Uterus (tissue), 2 donors: ENCODE results near the gene MRC2.

Experiments
- POLR2A ChIP-seq, 2 donors: fragments of 450-650 bp; IDR thresholded peaks; one replicate each; pipeline ENCODE4 v1.6.1; 2016; ENCODE audit warnings: antibody characterized with exemption in 2 of 2, mild to moderate bottlenecking in 1 of 2, moderate library complexity in 1 of 2
- TF ChIP-seq, protein P1 (sequence below), 4 experiments: fragments of 200-600 bp in 2 of 4; fragments of 450-650 bp in 2 of 4; sonication (generic) in 2 of 4; IDR thresholded peaks; one replicate each; pipeline ENCODE4 v1.5.1; 2016 to 2019; ENCODE audit warnings: antibody characterized with exemption in 4 of 4, mild to moderate bottlenecking in 2 of 4, moderate library complexity in 1 of 4

DNA sequence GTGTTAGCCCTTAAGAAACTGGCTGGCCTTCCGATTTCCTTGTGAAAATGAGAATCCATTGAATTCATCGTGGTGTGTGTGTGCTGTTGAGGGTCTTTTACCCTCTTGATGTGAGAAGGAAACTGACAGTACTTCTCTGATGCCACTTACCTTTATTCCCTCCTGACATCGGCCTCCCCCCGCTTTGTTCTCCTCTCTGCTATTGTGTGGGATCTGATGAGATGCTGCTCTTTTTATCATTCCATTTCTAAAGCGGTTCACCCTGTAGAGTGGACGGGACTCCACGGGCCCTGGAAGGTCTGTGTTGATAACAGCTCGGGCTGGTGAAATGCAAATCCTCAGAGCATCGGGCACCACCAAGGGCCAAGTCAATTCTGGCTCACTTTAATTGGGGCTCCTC is 110.8 kb downstream of the MRC2 start:
- TF ChIP-seq, protein P1, sequence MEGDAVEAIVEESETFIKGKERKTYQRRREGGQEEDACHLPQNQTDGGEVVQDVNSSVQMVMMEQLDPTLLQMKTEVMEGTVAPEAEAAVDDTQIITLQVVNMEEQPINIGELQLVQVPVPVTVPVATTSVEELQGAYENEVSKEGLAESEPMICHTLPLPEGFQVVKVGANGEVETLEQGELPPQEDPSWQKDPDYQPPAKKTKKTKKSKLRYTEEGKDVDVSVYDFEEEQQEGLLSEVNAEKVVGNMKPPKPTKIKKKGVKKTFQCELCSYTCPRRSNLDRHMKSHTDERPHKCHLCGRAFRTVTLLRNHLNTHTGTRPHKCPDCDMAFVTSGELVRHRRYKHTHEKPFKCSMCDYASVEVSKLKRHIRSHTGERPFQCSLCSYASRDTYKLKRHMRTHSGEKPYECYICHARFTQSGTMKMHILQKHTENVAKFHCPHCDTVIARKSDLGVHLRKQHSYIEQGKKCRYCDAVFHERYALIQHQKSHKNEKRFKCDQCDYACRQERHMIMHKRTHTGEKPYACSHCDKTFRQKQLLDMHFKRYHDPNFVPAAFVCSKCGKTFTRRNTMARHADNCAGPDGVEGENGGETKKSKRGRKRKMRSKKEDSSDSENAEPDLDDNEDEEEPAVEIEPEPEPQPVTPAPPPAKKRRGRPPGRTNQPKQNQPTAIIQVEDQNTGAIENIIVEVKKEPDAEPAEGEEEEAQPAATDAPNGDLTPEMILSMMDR (IDR thresholded peaks at IDR 0.05), result no peak
- no peak for TF ChIP-seq POLR2A (IDR thresholded peaks at IDR 0.05)
